ENCODE data around the gene ZSCAN16. TPM values are rescaled to one million over a fixed set of nuclear protein-coding genes. Genes with fewer than 3 reads are reported as not detected.

ZSCAN16 gene
- total RNA-seq, 1 donor from 2014 or later = 6.5 TPM

DNA sequence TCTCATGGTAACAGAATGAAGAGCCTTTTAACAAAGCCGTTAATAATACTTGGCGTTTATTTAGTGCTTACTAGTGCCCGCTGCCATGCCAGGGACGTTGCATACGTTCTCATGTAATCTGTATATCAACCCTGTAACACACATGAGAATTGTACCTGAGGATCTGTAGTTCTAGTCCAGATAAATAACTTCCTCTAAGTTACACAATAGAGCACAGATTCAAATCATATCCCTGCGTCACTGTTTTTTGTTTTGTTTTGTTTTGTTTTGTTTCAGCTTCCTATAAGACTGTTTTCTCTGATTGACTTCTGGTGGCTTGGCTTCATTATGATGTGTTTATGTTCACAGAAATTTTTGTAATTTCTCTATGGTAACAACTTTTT lies 553 bp downstream of the ZSCAN16 start:
- H3K27ac Mint-ChIP-seq (ENCODE audit: unreplicated experiment) = peak overlapping the region; percentile 39
- H3K27me3 Mint-ChIP-seq (ENCODE audit: unreplicated experiment) = peaks cover 8% of the 10 kb centered on the region
- TF ChIP-seq, protein P1, sequence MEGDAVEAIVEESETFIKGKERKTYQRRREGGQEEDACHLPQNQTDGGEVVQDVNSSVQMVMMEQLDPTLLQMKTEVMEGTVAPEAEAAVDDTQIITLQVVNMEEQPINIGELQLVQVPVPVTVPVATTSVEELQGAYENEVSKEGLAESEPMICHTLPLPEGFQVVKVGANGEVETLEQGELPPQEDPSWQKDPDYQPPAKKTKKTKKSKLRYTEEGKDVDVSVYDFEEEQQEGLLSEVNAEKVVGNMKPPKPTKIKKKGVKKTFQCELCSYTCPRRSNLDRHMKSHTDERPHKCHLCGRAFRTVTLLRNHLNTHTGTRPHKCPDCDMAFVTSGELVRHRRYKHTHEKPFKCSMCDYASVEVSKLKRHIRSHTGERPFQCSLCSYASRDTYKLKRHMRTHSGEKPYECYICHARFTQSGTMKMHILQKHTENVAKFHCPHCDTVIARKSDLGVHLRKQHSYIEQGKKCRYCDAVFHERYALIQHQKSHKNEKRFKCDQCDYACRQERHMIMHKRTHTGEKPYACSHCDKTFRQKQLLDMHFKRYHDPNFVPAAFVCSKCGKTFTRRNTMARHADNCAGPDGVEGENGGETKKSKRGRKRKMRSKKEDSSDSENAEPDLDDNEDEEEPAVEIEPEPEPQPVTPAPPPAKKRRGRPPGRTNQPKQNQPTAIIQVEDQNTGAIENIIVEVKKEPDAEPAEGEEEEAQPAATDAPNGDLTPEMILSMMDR (IDR thresholded peaks at IDR 0.05; ENCODE audit: unreplicated experiment) = no peak
- H3K9me3 Mint-ChIP-seq (ENCODE audit: unreplicated experiment) = no peaks in the 10 kb centered on the region
- H3K4me3 Mint-ChIP-seq (ENCODE audit: unreplicated experiment) = peak overlapping the region; percentile 97
- peaks cover 20% of the 10 kb centered on the region for H3K4me1 Mint-ChIP-seq (ENCODE audit: unreplicated experiment)
- H3K36me3 Mint-ChIP-seq (ENCODE audit: low read depth, unreplicated experiment) = peaks cover 13% of the 10 kb centered on the region
- no peak for DNase-seq (ENCODE audit: low spot score)

DNA sequence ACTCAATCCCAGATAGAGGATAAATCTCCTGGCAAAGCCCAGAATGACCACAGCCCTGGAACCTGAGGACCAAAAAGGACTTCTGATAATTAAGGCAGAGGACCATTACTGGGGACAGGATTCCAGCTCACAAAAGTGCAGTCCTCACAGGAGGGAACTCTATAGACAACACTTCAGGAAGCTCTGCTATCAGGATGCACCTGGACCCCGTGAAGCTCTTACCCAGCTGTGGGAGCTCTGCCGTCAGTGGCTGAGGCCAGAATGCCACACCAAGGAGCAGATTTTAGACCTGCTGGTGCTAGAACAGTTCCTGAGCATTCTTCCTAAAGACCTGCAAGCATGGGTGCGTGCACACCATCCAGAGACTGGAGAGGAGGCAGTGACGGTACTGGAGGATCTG lies 992 bp downstream of the ZSCAN16 start:
- Mint-ChIP-seq H3K4me3 (ENCODE audit: unreplicated experiment) (peak overlapping the region; percentile 97), H3K9me3 (ENCODE audit: unreplicated experiment) (no peaks in the 10 kb centered on the region), H3K27ac (ENCODE audit: unreplicated experiment) (no peak overlapping the region), H3K36me3 (ENCODE audit: low read depth, unreplicated experiment) (peaks cover 11% of the 10 kb centered on the region), H3K4me1 (ENCODE audit: unreplicated experiment) (peaks cover 20% of the 10 kb centered on the region), H3K27me3 (ENCODE audit: unreplicated experiment) (peaks cover 8% of the 10 kb centered on the region)
- TF ChIP-seq, protein P1 (IDR thresholded peaks at IDR 0.05; ENCODE audit: unreplicated experiment) = no peak
- no peak for DNase-seq (ENCODE audit: low spot score)

DNA sequence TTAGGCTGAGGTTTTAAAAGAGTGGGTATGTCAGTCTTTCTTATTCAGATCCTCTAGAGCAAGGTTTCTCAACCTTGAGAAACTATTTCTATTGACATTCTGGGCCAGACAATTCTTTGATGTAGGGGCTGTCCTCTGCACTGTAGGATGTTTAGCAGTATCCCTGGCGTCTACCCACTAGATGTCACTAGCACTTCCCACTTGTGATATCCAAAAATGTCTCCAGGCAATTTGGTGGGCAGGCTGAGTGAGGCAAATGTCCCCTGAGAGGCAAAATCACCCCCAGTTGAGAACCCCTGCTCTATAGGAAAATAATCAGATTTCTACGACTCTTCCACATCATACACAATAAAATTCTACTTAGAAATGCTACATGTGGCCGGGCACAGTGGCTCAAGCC lies 9.6 kb downstream of the ZSCAN16 start:
- H3K36me3 Mint-ChIP-seq (ENCODE audit: low read depth, unreplicated experiment) = peaks cover 7% of the 10 kb centered on the region
- peaks cover 2% of the 10 kb centered on the region for H3K27me3 Mint-ChIP-seq (ENCODE audit: unreplicated experiment)
- H3K4me3 Mint-ChIP-seq (ENCODE audit: unreplicated experiment) = peak overlapping the region; percentile 52
- TF ChIP-seq, protein P1 (IDR thresholded peaks at IDR 0.05; ENCODE audit: unreplicated experiment) = no peak
- H3K4me1 Mint-ChIP-seq (ENCODE audit: unreplicated experiment) = peaks cover 24% of the 10 kb centered on the region
- no peaks in the 10 kb centered on the region for H3K9me3 Mint-ChIP-seq (ENCODE audit: unreplicated experiment)
- DNase-seq (ENCODE audit: low spot score) = peak; percentile 24
- H3K27ac Mint-ChIP-seq (ENCODE audit: unreplicated experiment) = no peak overlapping the region

DNA sequence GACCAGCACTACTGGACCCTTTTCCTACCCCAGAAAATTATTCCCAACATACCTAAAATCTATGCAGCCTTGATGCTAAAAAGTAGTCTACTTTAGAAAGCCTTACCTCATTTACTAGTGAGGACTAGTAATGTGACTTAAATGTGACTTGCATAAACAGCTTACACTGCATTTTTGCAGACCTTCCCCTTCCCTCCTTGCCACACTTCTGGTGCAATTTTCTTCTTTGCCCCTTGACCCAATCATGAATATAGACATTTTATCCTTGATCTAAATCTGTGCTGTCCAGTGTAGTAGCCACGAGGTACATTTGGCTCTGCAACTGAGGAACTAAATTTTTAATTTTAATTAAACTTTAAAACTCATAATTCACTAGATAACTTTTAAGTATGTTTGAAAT lies 10.3 kb downstream of the ZSCAN16 start:
- H3K27ac Mint-ChIP-seq (ENCODE audit: unreplicated experiment) = peak overlapping the region; percentile 25
- peaks cover 7% of the 10 kb centered on the region for H3K36me3 Mint-ChIP-seq (ENCODE audit: low read depth, unreplicated experiment)
- H3K27me3 Mint-ChIP-seq (ENCODE audit: unreplicated experiment) = peaks cover 2% of the 10 kb centered on the region
- H3K4me3 Mint-ChIP-seq (ENCODE audit: unreplicated experiment) = peak overlapping the region; percentile 11
- DNase-seq (ENCODE audit: low spot score) = no peak
- no peaks in the 10 kb centered on the region for H3K9me3 Mint-ChIP-seq (ENCODE audit: unreplicated experiment)
- TF ChIP-seq, protein P1 (IDR thresholded peaks at IDR 0.05; ENCODE audit: unreplicated experiment) = no peak
- H3K4me1 Mint-ChIP-seq (ENCODE audit: unreplicated experiment) = peaks cover 24% of the 10 kb centered on the region

DNA sequence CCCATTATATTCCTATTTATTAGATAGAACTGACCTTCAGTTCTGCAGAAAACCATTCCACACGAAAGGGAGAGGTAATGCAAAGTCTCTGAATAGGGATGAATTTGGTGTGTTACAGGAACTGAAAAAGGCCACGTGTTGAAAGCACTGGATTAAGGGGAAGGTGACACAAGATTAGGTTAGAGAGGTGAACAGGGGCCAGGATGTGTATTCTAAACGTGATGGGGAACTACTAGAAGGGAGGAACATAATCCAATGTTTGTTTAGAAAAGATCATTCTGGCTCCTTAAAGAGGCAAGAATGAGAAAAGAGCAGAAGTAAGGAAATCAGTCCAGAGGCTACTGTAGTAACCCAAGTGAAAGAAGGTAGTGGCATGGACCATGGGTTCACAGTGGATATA lies 11.0 kb downstream of the ZSCAN16 start:
- peaks cover 6% of the 10 kb centered on the region for H3K36me3 Mint-ChIP-seq (ENCODE audit: low read depth, unreplicated experiment)
- peaks cover 2% of the 10 kb centered on the region for H3K27me3 Mint-ChIP-seq (ENCODE audit: unreplicated experiment)
- peak overlapping the region; percentile 95 for H3K4me3 Mint-ChIP-seq (ENCODE audit: unreplicated experiment)
- no peak for DNase-seq (ENCODE audit: low spot score)
- H3K4me1 Mint-ChIP-seq (ENCODE audit: unreplicated experiment) = peaks cover 24% of the 10 kb centered on the region
- TF ChIP-seq, protein P1 (IDR thresholded peaks at IDR 0.05; ENCODE audit: unreplicated experiment) = no peak
- peak overlapping the region; percentile 74 for H3K27ac Mint-ChIP-seq (ENCODE audit: unreplicated experiment)
- H3K9me3 Mint-ChIP-seq (ENCODE audit: unreplicated experiment) = no peaks in the 10 kb centered on the region
